ENCODE measurements around the gene DCST1.

The DCST1 gene

GRCh38 chr1:155014709-155015508, 18.7 kb upstream of the DCST1 start:
- DNase-seq: no peak

GRCh38 chr1:155015527-155016230, 17.9 kb upstream of the DCST1 start:
- DNase-seq: no peak

GRCh38 chr1:155016231-155016831, 17.3 kb upstream of the DCST1 start:
- DNase-seq: no peak

GRCh38 chr1:155017041-155017945, 16.3 kb upstream of the DCST1 start:
- peak; percentile 91 for DNase-seq

- no peak for DNase-seq
Measured at GRCh38 chr1:155017946-155018316, 15.7 kb upstream of the DCST1 start.

GRCh38 chr1:155018617-155019348, 14.8 kb upstream of the DCST1 start:
- no peak for DNase-seq

GRCh38 chr1:155019377-155020245, 14.0 kb upstream of the DCST1 start:
- DNase-seq: no peak

- DNase-seq: no peak
Measured at GRCh38 chr1:155022136-155022926, 11.3 kb upstream of the DCST1 start.

GRCh38 chr1:155022927-155023236, 10.7 kb upstream of the DCST1 start:
- DNase-seq: no peak

GRCh38 chr1:155023627-155024026, 10.0 kb upstream of the DCST1 start:
- DNase-seq: no peak

- no peak for DNase-seq
Measured at GRCh38 chr1:155024315-155024714, 9.3 kb upstream of the DCST1 start.

GRCh38 chr1:155026154-155026553, 7.5 kb upstream of the DCST1 start:
- DNase-seq: no peak

- no peak for DNase-seq
Measured at GRCh38 chr1:155026588-155026987, 7.0 kb upstream of the DCST1 start.

- no peak for DNase-seq
Measured at GRCh38 chr1:155029513-155030242, 3.9 kb upstream of the DCST1 start.

- DNase-seq: no peak
Measured at GRCh38 chr1:155030243-155030795, 3.3 kb upstream of the DCST1 start.

GRCh38 chr1:155030899-155031298, 2.7 kb upstream of the DCST1 start:
- no peak for DNase-seq

GRCh38 chr1:155032886-155033285, 738 bp upstream of the DCST1 start:
- no peak for DNase-seq

GRCh38 chr1:155034318-155035208, 939 bp downstream of the DCST1 start:
- DNase-seq: no peak
